DMS53 treated with DMSO at 0.1 percent for 48 hours (cell line): ENCODE measurements around the gene GMPPA.

Source experiments
- DNase-seq: peaks from one replicate; lab custom pipeline; 2025; ENCODE audit not compliant: unreplicated experiment; lab: John Stamatoyannopoulos, UW

Gene GMPPA

DNA sequence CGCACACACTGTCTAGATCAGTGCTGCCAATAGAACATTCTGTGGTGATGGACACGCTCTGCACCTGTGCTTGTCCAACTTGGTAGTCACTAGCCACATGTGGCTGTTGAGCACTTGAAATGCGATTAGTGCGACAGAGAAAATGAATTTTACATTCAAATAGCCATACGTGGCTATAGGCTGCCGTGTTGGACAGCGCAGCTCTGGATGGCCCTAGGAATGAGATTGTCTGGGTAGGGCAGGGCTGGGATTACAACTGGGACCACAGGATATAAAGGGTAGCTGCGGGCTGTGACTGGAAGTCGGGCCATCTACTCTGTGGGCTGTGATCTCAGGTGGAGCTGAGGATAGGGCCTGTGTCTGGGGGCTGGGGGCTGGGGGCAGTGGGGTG lies 20.8 kb downstream of the GMPPA start:
- no peak for DNase-seq

DNA sequence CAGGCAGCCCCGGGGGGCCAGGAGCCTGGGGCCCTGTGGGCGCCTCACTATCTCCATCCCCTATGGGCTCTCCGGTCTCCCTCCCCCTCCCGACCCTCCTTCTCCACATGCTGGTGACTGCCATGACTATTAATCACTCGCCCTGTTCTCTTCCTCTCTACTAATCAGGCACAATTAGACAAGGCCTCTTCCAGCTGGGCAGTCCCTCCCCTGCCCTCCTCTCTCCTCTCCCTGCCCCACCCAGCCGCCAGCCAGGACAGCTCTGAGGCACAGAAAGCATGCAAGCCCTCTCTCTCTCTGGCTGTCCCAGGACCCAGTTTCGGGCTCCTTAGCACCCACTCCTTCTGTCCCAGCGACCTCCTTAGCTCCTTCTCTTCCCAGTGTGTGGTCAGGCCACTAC lies 21.4 kb downstream of the GMPPA start:
- no peak for DNase-seq

DNA sequence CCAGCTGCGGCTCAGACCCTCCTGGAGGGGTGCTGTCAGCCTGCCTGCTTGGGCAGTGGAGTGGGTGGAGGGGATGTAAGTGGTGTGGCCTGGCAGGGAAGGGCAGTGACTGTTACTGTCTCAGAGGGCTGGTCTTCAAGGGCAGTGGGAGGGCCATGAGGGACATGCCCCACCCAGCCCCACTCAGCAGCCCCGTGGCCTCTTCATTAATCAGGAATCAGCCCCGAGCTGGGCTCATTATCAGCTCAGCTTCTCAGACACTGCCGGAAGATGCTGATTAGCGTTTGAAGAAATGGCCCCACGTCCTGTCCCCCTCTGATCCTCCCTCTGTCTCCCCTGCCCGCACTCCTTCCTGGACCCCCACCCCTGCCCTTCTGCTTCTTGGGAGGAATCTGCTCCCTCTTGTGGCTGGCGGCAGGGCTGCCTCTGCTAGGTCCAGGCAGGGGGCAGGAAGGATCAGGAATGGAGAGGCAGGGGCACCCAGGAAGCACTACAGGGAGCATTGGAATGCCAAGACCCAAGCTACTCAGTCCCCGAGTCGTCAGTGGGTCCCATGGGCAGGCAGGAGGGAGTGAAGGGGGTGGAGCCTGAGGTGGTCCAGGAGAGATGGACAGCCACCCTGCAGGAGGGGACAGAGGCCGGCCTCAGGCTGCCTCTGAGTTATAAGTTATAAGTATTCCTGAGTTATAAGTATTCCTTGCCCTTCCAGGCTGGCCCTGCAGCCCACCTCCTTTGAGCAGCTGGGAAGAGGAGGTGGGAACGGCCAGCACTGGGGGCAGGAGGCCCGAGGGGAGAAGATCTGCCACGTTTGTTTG lies 22.6 kb downstream of the GMPPA start:
- peak; percentile 30 for DNase-seq

DNA sequence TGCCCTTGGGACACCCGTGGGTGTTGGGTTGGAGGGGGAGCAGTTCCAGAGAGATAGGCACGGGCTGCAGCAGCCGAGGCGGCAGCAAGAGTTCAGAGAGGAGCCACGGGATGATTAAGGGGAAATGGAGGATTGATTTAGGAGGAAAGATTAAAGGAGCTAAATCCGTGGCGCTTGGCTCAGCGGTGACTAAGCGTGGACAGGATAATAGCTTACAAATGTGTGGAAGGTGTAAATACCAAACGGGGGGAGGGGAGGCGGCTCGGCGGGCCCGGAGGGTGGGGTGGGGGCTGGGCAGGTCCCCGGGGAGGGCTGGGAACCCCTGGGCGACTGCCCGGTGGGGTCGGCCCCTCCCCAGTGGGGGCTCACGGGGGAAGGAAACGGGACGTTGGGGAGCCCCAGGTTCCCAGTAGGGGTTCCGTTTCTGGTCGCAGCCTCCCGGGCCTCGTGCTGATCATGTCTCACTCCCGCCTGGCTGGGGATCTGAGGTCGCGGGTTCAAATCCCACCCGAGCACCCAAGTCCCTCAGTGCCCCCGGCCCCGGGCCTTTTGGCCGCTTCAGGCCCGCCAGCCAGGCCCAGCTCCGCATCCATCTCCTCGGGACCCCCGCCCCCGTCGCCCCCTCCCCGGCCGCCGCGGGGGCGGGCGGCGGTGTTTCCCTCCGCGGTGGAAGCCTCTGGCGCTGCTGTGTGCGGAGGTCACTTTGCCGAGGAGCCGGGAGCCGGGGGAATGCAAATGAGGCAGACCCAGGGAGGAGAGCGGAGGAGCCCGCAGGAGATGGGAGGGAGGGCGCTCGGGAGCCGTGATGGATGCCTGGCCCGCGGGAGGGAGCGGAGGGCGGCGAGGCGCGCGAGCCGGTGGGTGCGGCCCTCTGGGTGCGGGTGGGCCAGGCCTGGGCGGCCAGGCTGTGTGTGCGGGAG lies 23.7 kb downstream of the GMPPA start:
- peak; percentile 21 for DNase-seq

DNA sequence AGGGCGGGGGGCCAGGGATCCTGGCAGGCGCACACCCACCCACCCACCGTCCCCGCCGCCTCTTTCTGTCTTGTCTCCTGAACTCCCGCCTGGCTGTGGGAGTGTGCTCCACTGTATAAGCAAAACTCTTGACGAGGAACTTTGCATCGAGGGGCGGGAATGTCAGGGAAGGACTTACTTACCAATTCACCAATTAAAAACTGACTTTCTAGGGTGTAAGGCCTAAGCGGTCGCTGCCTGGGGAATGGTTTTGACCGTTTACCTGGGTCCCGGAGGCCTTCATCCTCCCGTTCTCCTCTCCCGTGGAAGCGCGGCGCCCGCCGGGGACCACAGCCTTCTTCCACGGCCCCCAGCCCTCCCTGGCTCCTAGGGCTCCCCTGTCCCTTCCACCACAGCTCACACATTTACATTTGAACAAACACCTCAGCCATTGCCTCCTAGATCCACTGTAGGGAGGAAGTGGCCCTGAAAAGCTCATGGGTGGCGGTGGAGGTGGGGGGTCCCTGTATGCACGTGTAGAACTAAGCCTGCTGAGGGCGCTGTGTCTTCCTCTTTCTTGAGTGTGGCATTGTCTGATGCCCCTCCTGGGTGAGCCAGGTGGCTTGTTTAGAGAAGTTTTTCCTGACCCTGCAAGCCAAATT lies 24.5 kb downstream of the GMPPA start:
- DNase-seq: no peak

DNA sequence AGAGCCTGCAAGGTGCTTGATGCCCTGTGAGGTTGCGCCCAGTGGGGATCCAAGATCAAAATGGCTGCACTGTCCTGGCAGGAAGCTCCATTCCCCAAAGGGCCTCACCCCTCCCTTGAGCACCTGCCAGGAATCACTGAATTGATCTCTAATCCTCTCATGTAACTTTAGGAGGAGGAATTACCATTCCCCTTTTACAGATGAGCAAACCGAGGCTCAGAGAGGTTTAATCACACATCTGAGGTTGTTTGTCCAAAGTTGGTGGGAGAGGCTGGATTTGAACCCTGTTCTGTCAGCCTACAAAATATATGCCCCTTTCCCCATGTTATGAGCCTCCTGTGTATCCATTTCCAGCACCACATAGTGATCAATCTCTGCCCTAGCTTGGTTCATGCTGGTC lies 26.1 kb downstream of the GMPPA start:
- no peak for DNase-seq

DNA sequence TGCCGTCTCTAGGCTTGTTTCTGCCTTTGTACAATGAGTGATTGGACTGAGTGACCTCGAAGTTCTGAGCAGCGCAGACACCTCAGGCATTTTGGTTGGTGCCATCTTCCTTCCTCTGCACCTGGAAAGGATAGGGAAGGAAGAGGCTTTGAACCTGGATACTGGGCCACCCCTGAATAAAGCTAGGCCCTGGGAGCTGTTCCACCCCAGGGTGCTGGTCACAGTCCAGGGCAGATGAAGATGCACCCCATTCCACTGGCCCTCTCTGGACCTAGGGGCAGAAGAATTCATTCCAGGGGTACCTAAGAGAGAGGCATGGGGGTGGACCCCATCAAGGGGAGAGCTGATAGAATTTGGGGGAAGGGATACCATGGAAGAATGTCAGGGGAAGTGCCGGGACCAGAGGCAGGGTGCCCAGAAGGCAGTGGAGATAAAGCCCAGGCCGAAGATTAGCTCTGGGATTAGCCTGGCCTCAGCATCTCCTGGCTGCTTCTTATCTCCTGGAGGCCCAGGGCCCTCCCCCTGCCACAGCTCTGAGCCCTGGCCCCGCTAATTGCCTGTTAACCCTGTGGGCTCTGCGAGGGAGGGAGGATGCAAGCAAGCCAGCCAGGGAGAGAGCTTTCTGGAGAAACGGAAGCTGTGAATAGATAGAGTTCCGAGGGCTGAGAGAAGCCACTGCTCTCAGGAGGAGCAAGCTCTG lies 27.0 kb downstream of the GMPPA start:
- no peak for DNase-seq

DNA sequence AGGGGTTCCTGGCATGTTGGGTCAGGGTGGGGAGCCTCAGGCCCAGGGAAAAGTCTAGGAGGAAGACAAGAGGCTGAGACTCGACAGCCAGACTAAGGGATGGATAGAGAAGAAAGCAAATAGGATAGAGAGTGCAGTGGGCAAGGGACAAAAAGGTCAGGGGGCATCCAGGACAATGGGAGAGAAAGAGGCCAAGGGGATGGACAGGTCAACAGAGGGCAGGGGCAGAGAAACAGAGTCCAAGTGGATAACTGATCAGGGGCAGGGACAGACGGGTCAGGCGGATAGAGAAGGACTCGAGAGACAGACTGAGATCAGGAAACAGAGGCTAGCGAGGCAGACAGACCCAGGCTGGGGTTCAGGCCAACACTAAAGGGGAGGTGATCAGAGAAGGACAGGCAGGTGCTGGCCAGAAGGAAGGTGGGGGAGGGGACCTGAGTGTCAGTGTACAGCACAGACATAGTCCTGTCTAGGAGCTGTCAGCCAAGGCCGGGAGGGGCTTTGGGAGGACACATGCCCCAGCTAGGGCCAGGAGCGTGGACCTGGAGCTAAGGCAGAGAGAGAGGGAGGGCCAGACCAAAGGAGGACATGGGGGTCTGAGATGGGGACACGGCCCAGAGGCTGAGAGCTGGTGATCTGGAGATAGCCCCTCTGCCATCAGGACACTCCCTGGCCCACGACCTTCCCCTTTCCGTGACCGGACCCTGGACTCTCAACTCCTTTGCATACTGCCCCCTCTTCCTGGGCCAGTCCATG lies 27.8 kb downstream of the GMPPA start:
- DNase-seq: peak; percentile 12

DNA sequence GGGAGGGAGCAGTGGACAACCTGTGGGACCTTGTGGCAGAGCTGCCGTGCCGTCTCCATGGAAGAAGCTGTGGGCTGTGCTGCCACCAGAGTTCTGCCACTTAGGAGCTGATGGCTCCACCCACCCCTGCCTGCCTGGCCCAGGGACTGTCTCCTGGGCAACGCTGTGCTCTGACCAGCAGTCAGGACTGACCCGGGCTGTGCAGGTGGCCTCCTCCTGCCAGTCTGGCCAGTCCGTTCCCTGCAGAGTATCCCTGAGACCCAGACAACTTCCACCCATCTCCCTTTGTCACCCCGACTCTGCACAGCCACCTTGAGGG lies 28.3 kb downstream of the GMPPA start:
- DNase-seq: peak; percentile 38

DNA sequence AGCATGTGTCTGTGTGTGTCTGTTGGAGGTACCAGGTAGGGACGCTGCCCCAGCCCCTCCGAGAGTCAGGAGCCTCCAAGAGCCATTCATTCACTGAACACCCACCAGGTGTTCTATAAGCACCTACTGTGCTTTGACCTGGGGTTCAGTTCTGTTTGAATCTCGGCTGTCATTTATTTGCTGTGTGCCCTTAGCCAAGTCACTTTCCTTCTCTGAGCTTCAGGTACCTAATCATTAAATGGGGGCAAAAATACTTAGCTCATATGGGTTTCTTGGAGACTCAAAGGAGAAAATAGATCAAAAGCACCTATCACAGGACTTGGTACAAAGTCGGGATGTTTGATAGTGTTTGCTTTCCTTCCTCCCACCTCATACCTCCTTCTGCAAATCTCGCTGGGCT lies 28.8 kb downstream of the GMPPA start:
- DNase-seq: no peak

DNA sequence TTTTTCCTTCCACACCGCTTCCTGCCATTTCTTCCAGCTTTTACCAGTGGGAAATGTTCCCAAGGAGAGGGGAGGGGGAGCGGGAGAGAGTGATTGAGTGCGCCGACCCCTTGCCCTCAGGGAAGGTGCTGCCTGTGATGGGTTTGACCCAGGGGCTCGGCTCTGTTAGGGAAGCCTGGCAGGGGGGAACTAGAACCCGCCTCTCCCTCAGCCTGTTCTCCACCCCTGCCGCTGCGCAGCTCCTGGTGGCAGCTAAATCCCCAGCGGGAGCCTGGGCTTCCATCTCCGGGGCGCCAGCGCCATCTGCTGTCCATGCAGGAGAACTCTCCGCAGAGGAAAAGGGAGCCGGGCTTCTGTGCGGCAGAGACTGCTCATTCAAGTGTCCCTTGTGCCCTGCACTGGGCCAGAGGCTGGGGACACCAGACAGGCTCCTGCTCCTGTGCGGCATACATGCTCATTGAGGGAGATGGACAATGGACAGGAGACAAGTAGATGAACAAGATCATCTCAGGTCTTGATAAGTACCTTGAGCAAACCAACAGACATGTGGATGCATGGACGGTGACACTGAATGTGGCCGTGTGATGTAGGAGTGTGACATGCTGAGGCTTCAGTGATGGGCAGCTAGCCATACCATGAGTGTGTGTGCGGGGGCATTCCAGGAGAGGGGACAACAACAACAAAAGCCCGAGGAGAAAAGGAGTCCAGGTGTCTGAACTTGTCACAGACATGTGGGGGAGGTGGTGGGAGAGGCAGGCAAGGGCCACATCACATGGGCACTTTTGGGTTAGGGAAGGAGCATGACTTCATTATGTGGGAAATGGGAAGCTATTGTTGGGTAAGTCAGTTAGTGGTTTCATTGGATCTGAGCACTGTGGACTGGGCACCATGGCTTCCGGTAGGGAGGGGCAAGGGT lies 31.6 kb downstream of the GMPPA start:
- peak; percentile 70 for DNase-seq

DNA sequence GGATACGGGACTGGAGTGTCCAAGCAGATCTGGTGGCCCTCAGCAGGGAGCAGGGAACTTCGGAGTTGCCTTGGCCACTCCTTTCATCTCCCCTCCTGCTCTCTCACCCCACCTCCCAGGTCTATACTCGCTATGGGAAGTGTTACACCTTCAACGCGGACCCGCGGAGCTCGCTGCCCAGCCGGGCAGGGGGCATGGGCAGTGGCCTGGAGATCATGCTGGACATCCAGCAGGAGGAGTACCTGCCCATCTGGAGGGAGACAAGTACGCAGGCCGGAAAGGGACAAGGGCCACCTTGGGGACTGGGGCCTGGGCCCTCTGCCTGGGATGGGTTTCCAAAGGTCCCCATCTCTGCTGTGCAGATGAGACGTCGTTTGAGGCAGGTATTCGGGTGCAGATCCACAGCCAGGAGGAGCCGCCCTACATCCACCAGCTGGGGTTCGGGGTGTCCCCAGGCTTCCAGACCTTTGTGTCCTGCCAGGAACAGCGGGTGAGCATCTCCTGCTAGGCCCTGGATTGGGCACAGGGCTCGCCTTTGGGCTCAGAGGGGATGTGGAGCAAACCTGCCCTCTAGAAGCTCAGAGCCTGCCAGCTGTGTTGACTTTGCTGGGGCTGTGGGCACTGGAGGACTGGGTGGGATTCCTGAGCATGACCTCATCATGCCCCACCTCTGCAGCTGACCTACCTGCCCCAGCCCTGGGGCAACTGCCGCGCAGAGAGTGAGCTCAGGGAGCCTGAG lies 33.1 kb downstream of the GMPPA start:
- no peak for DNase-seq

DNA sequence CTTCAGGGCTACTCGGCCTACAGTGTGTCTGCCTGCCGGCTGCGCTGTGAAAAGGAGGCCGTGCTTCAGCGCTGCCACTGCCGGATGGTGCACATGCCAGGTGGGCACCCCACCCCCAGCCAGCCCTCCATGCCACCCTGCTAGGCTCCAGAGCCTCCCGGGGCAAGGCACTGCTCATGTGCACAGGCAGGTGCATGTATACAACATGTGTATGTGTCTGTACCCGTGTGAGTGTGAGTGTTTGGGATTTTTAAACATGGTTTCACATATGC lies 33.6 kb downstream of the GMPPA start:
- no peak for DNase-seq

DNA sequence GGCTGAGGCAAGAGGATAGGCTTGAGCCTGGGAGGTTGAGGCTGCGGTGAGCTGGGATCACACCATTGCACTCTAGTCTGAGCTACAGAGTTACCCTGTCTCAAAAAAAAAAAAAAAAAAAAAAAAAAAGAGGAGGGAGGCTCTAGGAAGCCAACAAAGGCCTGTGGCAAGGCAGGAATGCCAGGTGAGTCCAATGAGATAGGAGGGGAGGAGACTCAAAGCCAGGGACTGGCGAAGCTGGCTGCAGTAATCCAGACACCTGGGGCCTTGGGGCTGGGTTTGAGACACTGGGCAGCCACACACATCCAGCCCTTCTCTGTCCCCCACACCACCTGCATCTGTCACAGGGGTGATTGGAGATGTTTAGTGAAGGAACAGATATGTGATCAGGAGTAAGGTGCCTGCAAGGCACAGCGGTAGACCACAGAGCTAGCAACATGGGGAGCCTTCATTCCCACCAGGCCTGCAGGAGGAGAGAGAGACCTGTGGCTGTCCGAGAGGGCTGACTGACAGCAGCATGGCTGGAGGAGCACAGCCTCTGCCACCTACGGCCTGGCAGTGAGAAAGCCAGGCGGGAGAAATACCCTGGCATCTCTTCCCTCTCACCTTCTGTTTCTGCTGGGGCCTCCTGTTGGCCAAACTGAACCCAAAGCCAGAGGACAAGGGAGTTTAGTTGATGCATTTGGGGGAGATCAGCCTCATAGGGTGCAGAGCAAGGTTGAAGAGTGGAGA lies 35.4 kb downstream of the GMPPA start:
- peak; percentile 5 for DNase-seq

DNA sequence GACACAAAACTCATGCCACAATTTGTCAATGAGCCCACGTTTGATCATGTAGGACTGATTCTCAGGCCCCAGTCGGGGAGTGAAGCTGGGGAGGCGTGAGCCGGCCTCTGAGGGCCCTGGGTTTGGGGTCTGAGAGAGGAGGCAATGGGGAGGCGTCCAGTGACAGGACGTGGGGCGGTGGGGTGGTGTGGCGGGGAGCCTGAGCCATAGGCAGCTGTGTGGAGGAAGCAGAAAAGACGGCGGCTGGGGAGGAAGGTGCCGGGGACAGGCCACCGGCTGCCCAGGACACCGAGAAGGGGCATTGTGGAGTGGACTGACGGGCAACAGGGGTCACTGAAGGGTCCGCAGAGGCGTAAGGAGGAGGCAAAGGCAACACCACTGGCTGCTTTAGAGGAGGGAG lies 37.7 kb downstream of the GMPPA start:
- no peak for DNase-seq

DNA sequence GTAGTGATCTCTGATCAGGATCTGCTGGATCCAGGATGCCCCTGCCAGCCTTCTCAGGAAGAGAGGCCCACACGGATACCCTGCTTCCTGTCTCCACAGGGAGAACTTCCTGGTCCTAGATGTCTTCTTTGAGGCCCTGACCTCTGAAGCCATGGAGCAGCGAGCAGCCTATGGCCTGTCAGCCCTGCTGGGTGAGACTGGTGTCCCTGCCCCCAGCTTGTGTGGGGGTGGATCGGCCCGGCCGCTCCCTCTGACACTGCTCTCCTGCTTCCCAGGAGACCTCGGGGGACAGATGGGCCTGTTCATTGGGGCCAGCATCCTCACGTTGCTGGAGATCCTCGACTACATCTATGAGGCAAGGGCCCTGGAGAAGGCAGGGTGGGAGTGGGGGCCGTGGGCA lies 38.3 kb downstream of the GMPPA start:
- no peak for DNase-seq

DNA sequence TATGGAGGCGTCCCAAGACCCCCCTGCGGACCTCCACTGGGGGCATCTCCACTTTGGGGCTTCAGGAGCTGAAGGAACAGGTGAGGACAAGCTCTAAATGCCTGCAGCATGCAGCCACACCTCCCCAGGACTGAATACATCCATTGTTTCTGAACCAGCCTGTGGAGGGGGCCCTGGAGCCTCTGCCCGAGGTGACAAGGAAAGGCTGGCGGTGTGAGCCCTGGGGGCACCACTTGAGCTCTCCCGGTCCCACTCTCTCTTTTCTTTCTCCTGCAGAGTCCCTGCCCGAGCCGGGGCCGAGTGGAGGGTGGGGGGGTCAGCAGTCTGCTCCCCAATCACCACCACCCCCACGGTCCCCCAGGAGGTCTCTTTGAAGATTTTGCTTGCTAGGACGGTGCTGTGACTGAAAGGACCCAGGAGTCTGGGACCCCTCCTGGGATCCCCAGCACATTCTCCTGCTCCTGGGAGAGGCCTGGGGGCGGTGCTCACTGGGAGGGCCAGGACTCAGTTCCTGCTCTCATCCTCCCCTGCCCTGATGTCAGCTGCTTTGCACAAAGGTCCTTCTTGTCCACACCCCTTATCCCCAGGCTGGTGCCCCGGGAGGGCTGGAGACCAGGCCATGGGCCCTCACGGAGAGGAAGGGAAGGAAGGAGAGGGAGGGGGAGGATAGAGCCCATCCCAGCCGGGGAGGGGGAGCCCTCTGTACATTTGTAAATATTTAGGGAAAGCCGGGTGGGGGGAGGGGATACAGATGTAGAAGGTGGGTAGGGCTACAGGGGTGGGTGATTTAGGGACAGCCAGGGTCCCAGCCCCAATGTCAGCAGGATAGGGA lies 39.2 kb downstream of the GMPPA start:
- DNase-seq: no peak
